ENCODE measurements around the gene TEX52.
"Not testable (repeated sequence)": the region's sequence is repeated elsewhere in the genome, so short reads cannot be mapped to it uniquely, and the experiment has no call there.

The TEX52 gene

GRCh38 chr12:2857021-2857431 is at the start of gene TEX52:
TEX52 (minus strand) TSS chr12:2857039; CDS start chr12:2857026, 13 bp downstream.
- peak; percentile 40 for DNase-seq

- DNase-seq, result no peak
These were observed 47.4 kb upstream of the TEX52 start for GRCh38 chr12:2904260-2904659.

- peak; percentile 34 for DNase-seq
These were observed 45.5 kb upstream of the TEX52 start for GRCh38 chr12:2902272-2902880.

GRCh38 chr12:2900642-2901041 is 43.8 kb upstream of the TEX52 start:
- DNase-seq, result no peak

- no peak for DNase-seq
These were observed 40.6 kb upstream of the TEX52 start for GRCh38 chr12:2897418-2897817.

GRCh38 chr12:2895511-2895910 is 38.7 kb upstream of the TEX52 start:
- no peak for DNase-seq

GRCh38 chr12:2895051-2895451 is 38.2 kb upstream of the TEX52 start:
- no peak for DNase-seq

GRCh38 chr12:2893007-2893406 is 36.2 kb upstream of the TEX52 start:
- no peak for DNase-seq

- no peak for DNase-seq
These were observed 35.4 kb upstream of the TEX52 start for GRCh38 chr12:2892246-2892645.

GRCh38 chr12:2891240-2892053 is 34.6 kb upstream of the TEX52 start:
- no peak for DNase-seq

- peak; percentile 97 for DNase-seq
These were observed 33.8 kb upstream of the TEX52 start, which contains the start of gene TULP3 for GRCh38 chr12:2890388-2891239. TULP3 (plus strand) TSS chr12:2890891; CDS start chr12:2890948, 57 bp downstream.

GRCh38 chr12:2890001-2890387 is 33.2 kb upstream of the TEX52 start:
- DNase-seq, result no peak

- DNase-seq, result no peak
These were observed 30.1 kb upstream of the TEX52 start for GRCh38 chr12:2886768-2887450.

- no peak for DNase-seq
These were observed 28.0 kb upstream of the TEX52 start for GRCh38 chr12:2884810-2885209.

GRCh38 chr12:2879853-2880252 is 23.0 kb upstream of the TEX52 start:
- DNase-seq, result no peak

GRCh38 chr12:2877953-2878732 is 21.3 kb upstream of the TEX52 start:
- DNase-seq, result peak; percentile 79

- DNase-seq, result peak; percentile 79
These were observed 20.5 kb upstream of the TEX52 start, which contains the start of the genes FOXM1 and RHNO1 for GRCh38 chr12:2877047-2877952. FOXM1 (minus strand) TSS chr12:2877174; CDS start chr12:2874478, 2,696 bp downstream. RHNO1 (plus strand) TSS chr12:2877223; CDS start chr12:2885367, 8,144 bp downstream.

- no peak for DNase-seq
These were observed 19.7 kb upstream of the TEX52 start for GRCh38 chr12:2876431-2877046.

GRCh38 chr12:2868986-2869632 is 12.3 kb upstream of the TEX52 start:
- not testable (repeated sequence) for DNase-seq

- no peak for DNase-seq
These were observed 7.4 kb upstream of the TEX52 start for GRCh38 chr12:2864198-2864597.

Measured in NCI-H1436 (cell line).